Fibroblast of lung (primary cell): ENCODE results near the gene BHMT2. TPM values are rescaled to one million over a fixed set of nuclear protein-coding genes. Genes with fewer than 3 reads are reported as not detected.
A peak's percentile ranks its signal among the peaks of the same experiment; 100 is the strongest.

Experiments
- DNase-seq, 2 donors: peaks; one replicate each; pipeline versions ENCODE4 v3.0.0 to v3.0.0-alpha.2; 2010; ENCODE audit warnings: low read depth in 2 of 2
- H2AFZ ChIP-seq: 2 replicates; pipeline ENCODE4 v1.5.1; 2012; ENCODE audit warnings: low read length, control low read depth, inconsistent platforms
- H3K27ac ChIP-seq: 2 replicates; pipeline ENCODE4 v1.5.1; 2011; ENCODE audit warnings: low read length, control low read depth; ENCODE audit not compliant: insufficient read depth
- H3K27me3 ChIP-seq: 2 replicates; pipeline ENCODE4 v1.5.1; 2011; ENCODE audit warnings: mild to moderate bottlenecking, low read length; ENCODE audit not compliant: control insufficient read depth, insufficient read depth
- H3K36me3 ChIP-seq: 2 replicates; pipeline ENCODE4 v1.5.1; 2011; ENCODE audit warnings: low read length; ENCODE audit not compliant: control insufficient read depth, insufficient read depth
- H3K4me1 ChIP-seq: 2 replicates; pipeline ENCODE4 v1.5.1; 2011; ENCODE audit warnings: low read length; ENCODE audit not compliant: control insufficient read depth, insufficient read depth; ENCODE audit errors: extremely low read depth
- H3K4me2 ChIP-seq: 2 replicates; pipeline ENCODE4 v1.5.1; 2011; ENCODE audit warnings: low read length, control low read depth; ENCODE audit not compliant: insufficient read depth; ENCODE audit errors: extremely low read depth
- H3K4me3 ChIP-seq, 4 experiments: fragments of 200-600 bp in 1 of 4; sonication (generic) in 1 of 4; replicated peaks in 1 of 4; 2 replicates each; pipeline ENCODE4 v1.5.1; 2011 to 2016; ENCODE audit warnings: low read length in 4 of 4, low read depth in 3 of 4, mild to moderate bottlenecking in 3 of 4, control low read depth in 2 of 4, inconsistent platforms in 1 of 4, mixed read lengths in 1 of 4; ENCODE audit not compliant: insufficient read depth in 1 of 4; ENCODE audit errors: control extremely low read depth in 1 of 4
- H3K79me2 ChIP-seq: 2 replicates; pipeline ENCODE4 v1.5.1; 2012; ENCODE audit warnings: mild to moderate bottlenecking, low read length, inconsistent platforms; ENCODE audit not compliant: control insufficient read depth, insufficient read depth
- H3K9ac ChIP-seq: 2 replicates; pipeline ENCODE4 v1.5.1; 2011; ENCODE audit warnings: mild to moderate bottlenecking, low read length, control low read depth; ENCODE audit not compliant: insufficient read depth
- H3K9me3 ChIP-seq: 2 replicates; pipeline ENCODE4 v1.5.1; 2012; ENCODE audit warnings: low read depth, low read length; ENCODE audit not compliant: control insufficient read depth, insufficient read depth
- H4K20me1 ChIP-seq: 2 replicates; pipeline ENCODE4 v1.5.1; 2011; ENCODE audit warnings: low read length; ENCODE audit not compliant: control insufficient read depth, insufficient read depth; ENCODE audit errors: extremely low read depth
- CTCF ChIP-seq, 2 donors: IDR thresholded peaks in 1 of 2; conservative IDR thresholded peaks in 1 of 2; 1 replicate in 1 of 2; 2 replicates in 1 of 2; pipeline ENCODE4 v1.5.1; 2011 to 2012; ENCODE audit warnings: low read length in 2 of 2, control low read depth in 1 of 2, inconsistent platforms in 1 of 2, low read depth in 1 of 2, mild to moderate bottlenecking in 1 of 2
- EZH2 ChIP-seq: IDR thresholded peaks from 2 replicates; pipeline ENCODE4 v1.5.1; 2012; ENCODE audit warnings: low read length, control low read depth, mild to moderate bottlenecking; ENCODE audit errors: missing control alignments
- polyA plus RNA-seq, 2 donors: library from polyadenylated mRNA; depleted of rRNA in 1 of 2; stranded (reverse) in 1 of 2; unstranded in 1 of 2; fragments of >200 nt; gene quantifications; 2 replicates each; pipeline ENCODE4 v1.2.1, GENCODE V29; 2011 to 2012; ENCODE audit warnings: missing spikeins in 1 of 2
- total RNA-seq: library from RNA; depleted of rRNA; stranded (reverse); fragments of >200 nt; gene quantifications from 2 replicates; pipeline ENCODE4 v1.2.1, GENCODE V29; 2014

Gene BHMT2
- total and polyA plus RNA-seq, 2 donors (not counting 1 experiment from before 2014, with no cell fraction given) = 6.5 to 20.3 TPM

- H3K9me3 ChIP-seq = no peaks in the 10 kb centered on the region
- H4K20me1 ChIP-seq = no peaks in the 10 kb centered on the region
- H2AFZ ChIP-seq = no peak overlapping the region
- no peak overlapping the region for H3K9ac ChIP-seq
- H3K4me1 ChIP-seq = peaks cover 4% of the 10 kb centered on the region
- TF ChIP-seq CTCF (conservative IDR thresholded peaks at IDR 0.05 in 1 of 2, IDR thresholded peaks at IDR 0.05 in 1 of 2; ENCODE audit: low read depth in 1 of 2, low read length in 2 of 2) (no peak), EZH2 (no peak)
- no peak overlapping the region for H3K4me3 ChIP-seq
- H3K36me3 ChIP-seq = no peaks in the 10 kb centered on the region
- DNase-seq = peak in 1 of 2 donors; percentile 58
- no peaks in the 10 kb centered on the region for H3K27me3 ChIP-seq
- no peaks in the 10 kb centered on the region for H3K79me2 ChIP-seq
- no peak overlapping the region for H3K27ac ChIP-seq
- H3K4me2 ChIP-seq = no peak overlapping the region
Measured at GRCh38 chr5:79074641-79075040, 5.1 kb downstream of the BHMT2 start.

- H4K20me1 ChIP-seq = no peaks in the 10 kb centered on the region
- no peaks in the 10 kb centered on the region for H3K9me3 ChIP-seq
- no peaks in the 10 kb centered on the region for H3K79me2 ChIP-seq
- H3K36me3 ChIP-seq = no peaks in the 10 kb centered on the region
- no peak overlapping the region for H2AFZ ChIP-seq
- H3K27ac ChIP-seq = no peak overlapping the region
- TF ChIP-seq CTCF (conservative IDR thresholded peaks at IDR 0.05 in 1 of 2, IDR thresholded peaks at IDR 0.05 in 1 of 2; ENCODE audit: low read depth in 1 of 2, low read length in 2 of 2) (no peak), EZH2 (no peak)
- H3K4me1 ChIP-seq = no peaks in the 10 kb centered on the region
- no peak overlapping the region for H3K4me2 ChIP-seq
- H3K4me3 ChIP-seq = no peak overlapping the region
- DNase-seq = peak in 1 of 2 donors; percentile 13
- no peak overlapping the region for H3K9ac ChIP-seq
- H3K27me3 ChIP-seq = no peaks in the 10 kb centered on the region
Measured at GRCh38 chr5:79075646-79076426, 6.3 kb downstream of the BHMT2 start.

GRCh38 chr5:79076819-79077218 lies 7.3 kb downstream of the BHMT2 start:
- no peak for DNase-seq
- no peaks in the 10 kb centered on the region for H3K4me1 ChIP-seq
- H3K27ac ChIP-seq = no peak overlapping the region
- H3K79me2 ChIP-seq = no peaks in the 10 kb centered on the region
- no peaks in the 10 kb centered on the region for H3K27me3 ChIP-seq
- no peaks in the 10 kb centered on the region for H4K20me1 ChIP-seq
- no peaks in the 10 kb centered on the region for H3K9me3 ChIP-seq
- H3K9ac ChIP-seq = no peak overlapping the region
- H2AFZ ChIP-seq = no peak overlapping the region
- TF ChIP-seq CTCF (conservative IDR thresholded peaks at IDR 0.05 in 1 of 2, IDR thresholded peaks at IDR 0.05 in 1 of 2; ENCODE audit: low read depth in 1 of 2, low read length in 2 of 2) (no peak), EZH2 (no peak)
- H3K4me2 ChIP-seq = no peak overlapping the region
- H3K36me3 ChIP-seq = no peaks in the 10 kb centered on the region
- no peak overlapping the region for H3K4me3 ChIP-seq
